Measurements from ENCODE around the gene KIF5A.
"Not testable (repeated sequence)": the region's sequence is repeated elsewhere in the genome, so short reads cannot be mapped to it uniquely, and the experiment has no call there.

KIF5A gene

GRCh38 chr12:57549909-57550640 is at the start of gene KIF5A:
KIF5A (plus strand) TSS chr12:57550044; CDS start chr12:57550272, 228 bp downstream.
- H3K4me3 ChIP-seq (ENCODE audit: insufficient read length, low read depth), result peak within 1 kb of the TSS; percentile 76
- H3K36me3 ChIP-seq (ENCODE audit: insufficient read depth, insufficient read length, low read length), result peaks cover 10% of the 10 kb centered on the region
- no peaks in the 10 kb centered on the region for H3K9me3 ChIP-seq (ENCODE audit: insufficient read depth, low read length)
- H3K9ac ChIP-seq (ENCODE audit: insufficient read length, low read depth), result peak within 1 kb of the TSS; percentile 73
- peaks cover 12% of the 10 kb centered on the region for H3K4me1 ChIP-seq (ENCODE audit: insufficient read depth, insufficient read length)
- TF ChIP-seq YY1 (IDR thresholded peaks at IDR 0.05; ENCODE audit: insufficient read depth, insufficient read length) (no peak), ZNF274 (IDR thresholded peaks at IDR 0.05; ENCODE audit: low read depth, low read length) (no peak), SUZ12 (IDR thresholded peaks at IDR 0.05; ENCODE audit: extremely low read depth, insufficient read depth, insufficient read length) (no peak)
- no peak for DNase-seq (ENCODE audit: low read depth, low spot score)
- peaks cover 42% of the 10 kb centered on the region for H3K27me3 ChIP-seq (ENCODE audit: insufficient read depth, insufficient read length)

GRCh38 chr12:57500213-57500612 is 49.6 kb upstream of the KIF5A start:
- H3K27me3 ChIP-seq (ENCODE audit: insufficient read depth, insufficient read length), result no peaks in the 10 kb centered on the region
- H3K9ac ChIP-seq (ENCODE audit: insufficient read length, low read depth), result no peak overlapping the region
- H3K4me3 ChIP-seq (ENCODE audit: insufficient read length, low read depth), result no peak overlapping the region
- TF ChIP-seq YY1 (IDR thresholded peaks at IDR 0.05; ENCODE audit: insufficient read depth, insufficient read length) (no peak), SUZ12 (IDR thresholded peaks at IDR 0.05; ENCODE audit: extremely low read depth, insufficient read depth, insufficient read length) (no peak), ZNF274 (IDR thresholded peaks at IDR 0.05; ENCODE audit: low read depth, low read length) (no peak)
- no peak for DNase-seq (ENCODE audit: low read depth, low spot score)
- H3K9me3 ChIP-seq (ENCODE audit: insufficient read depth, low read length), result peaks cover 5% of the 10 kb centered on the region; the same call in 1 of the 2 replicates
- no peaks in the 10 kb centered on the region for H3K4me1 ChIP-seq (ENCODE audit: insufficient read depth, insufficient read length)
- peaks cover 88% of the 10 kb centered on the region for H3K36me3 ChIP-seq (ENCODE audit: insufficient read depth, insufficient read length, low read length)

- not testable (repeated sequence) for H3K4me1 ChIP-seq (ENCODE audit: insufficient read depth, insufficient read length); H3K9ac ChIP-seq (ENCODE audit: insufficient read length, low read depth); H3K4me3 ChIP-seq (ENCODE audit: insufficient read length, low read depth); DNase-seq (ENCODE audit: low read depth, low spot score); H3K27me3 ChIP-seq (ENCODE audit: insufficient read depth, insufficient read length)
- Histone ChIP-seq H3K36me3 (ENCODE audit: insufficient read depth, insufficient read length, low read length) (peaks cover 83% of the 10 kb centered on the region), H3K9me3 (ENCODE audit: insufficient read depth, low read length) (peaks cover 20% of the 10 kb centered on the region)
Measured at GRCh38 chr12:57502311-57502969, 47.4 kb upstream of the KIF5A start.

- H3K4me1 ChIP-seq (ENCODE audit: insufficient read depth, insufficient read length); DNase-seq (ENCODE audit: low read depth, low spot score); H3K27me3 ChIP-seq (ENCODE audit: insufficient read depth, insufficient read length); H3K4me3 ChIP-seq (ENCODE audit: insufficient read length, low read depth); H3K9ac ChIP-seq (ENCODE audit: insufficient read length, low read depth): not testable (repeated sequence)
- Histone ChIP-seq H3K36me3 (ENCODE audit: insufficient read depth, insufficient read length, low read length) (peaks cover 80% of the 10 kb centered on the region), H3K9me3 (ENCODE audit: insufficient read depth, low read length) (peaks cover 20% of the 10 kb centered on the region)
Measured at GRCh38 chr12:57506541-57506940, 43.3 kb upstream of the KIF5A start.

- peaks cover 83% of the 10 kb centered on the region for H3K36me3 ChIP-seq (ENCODE audit: insufficient read depth, insufficient read length, low read length)
- not testable (repeated sequence) for H3K27me3 ChIP-seq (ENCODE audit: insufficient read depth, insufficient read length); H3K9ac ChIP-seq (ENCODE audit: insufficient read length, low read depth); H3K4me3 ChIP-seq (ENCODE audit: insufficient read length, low read depth); H3K4me1 ChIP-seq (ENCODE audit: insufficient read depth, insufficient read length); DNase-seq (ENCODE audit: low read depth, low spot score)
- peaks cover 20% of the 10 kb centered on the region for H3K9me3 ChIP-seq (ENCODE audit: insufficient read depth, low read length)
Measured at GRCh38 chr12:57507796-57508195, 42.0 kb upstream of the KIF5A start.

- H3K27me3 ChIP-seq (ENCODE audit: insufficient read depth, insufficient read length), result no peaks in the 10 kb centered on the region
- no peak overlapping the region for H3K4me3 ChIP-seq (ENCODE audit: insufficient read length, low read depth)
- no peaks in the 10 kb centered on the region for H3K4me1 ChIP-seq (ENCODE audit: insufficient read depth, insufficient read length)
- H3K9ac ChIP-seq (ENCODE audit: insufficient read length, low read depth), result no peak overlapping the region
- H3K36me3 ChIP-seq (ENCODE audit: insufficient read depth, insufficient read length, low read length), result peaks cover 79% of the 10 kb centered on the region
- TF ChIP-seq ZNF274 (IDR thresholded peaks at IDR 0.05; ENCODE audit: low read depth, low read length), result no peak
- no peak for TF ChIP-seq YY1 (IDR thresholded peaks at IDR 0.05; ENCODE audit: insufficient read depth, insufficient read length)
- no peak for TF ChIP-seq SUZ12 (IDR thresholded peaks at IDR 0.05; ENCODE audit: extremely low read depth, insufficient read depth, insufficient read length)
- DNase-seq (ENCODE audit: low read depth, low spot score), result no peak
- H3K9me3 ChIP-seq (ENCODE audit: insufficient read depth, low read length), result peaks cover 5% of the 10 kb centered on the region
Measured at GRCh38 chr12:57511161-57511560, 38.7 kb upstream of the KIF5A start.

- Histone ChIP-seq H3K4me1 (ENCODE audit: insufficient read depth, insufficient read length) (no peaks in the 10 kb centered on the region), H3K27me3 (ENCODE audit: insufficient read depth, insufficient read length) (no peaks in the 10 kb centered on the region), H3K9ac (ENCODE audit: insufficient read length, low read depth) (no peak overlapping the region), H3K36me3 (ENCODE audit: insufficient read depth, insufficient read length, low read length) (peaks cover 80% of the 10 kb centered on the region), H3K9me3 (ENCODE audit: insufficient read depth, low read length) (no peaks in the 10 kb centered on the region), H3K4me3 (ENCODE audit: insufficient read length, low read depth) (no peak overlapping the region)
- DNase-seq (ENCODE audit: low read depth, low spot score), result no peak
- TF ChIP-seq SUZ12 (IDR thresholded peaks at IDR 0.05; ENCODE audit: extremely low read depth, insufficient read depth, insufficient read length) (no peak), YY1 (IDR thresholded peaks at IDR 0.05; ENCODE audit: insufficient read depth, insufficient read length) (no peak), ZNF274 (IDR thresholded peaks at IDR 0.05; ENCODE audit: low read depth, low read length) (no peak)
Measured at GRCh38 chr12:57511588-57512325, 38.1 kb upstream of the KIF5A start.

Measured in NT2/D1 (cell line).